ENCODE data around the gene MEF2C.
A peak's percentile ranks its signal among the peaks of the same experiment; 100 is the strongest.

The MEF2C gene

DNA sequence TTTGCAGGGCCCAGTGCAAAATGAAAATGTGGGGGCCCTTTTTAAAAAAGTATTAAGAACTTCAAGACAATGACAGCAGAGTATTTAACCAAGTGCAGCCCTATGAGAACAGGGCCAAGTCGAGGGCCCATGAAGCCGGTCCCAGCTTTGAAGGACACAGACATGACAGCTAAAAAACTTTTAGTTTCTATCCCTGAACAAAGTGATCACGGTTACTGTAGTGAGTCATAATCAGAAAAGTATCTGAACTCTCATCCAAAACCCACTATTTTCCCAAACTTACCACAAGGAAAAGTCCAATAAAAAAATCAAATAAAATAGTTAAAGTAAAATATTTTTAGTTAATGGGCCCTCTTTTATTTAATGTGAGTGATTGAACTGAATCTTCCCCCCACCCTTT, 126.0 kb downstream of the MEF2C start:
- no peak for DNase-seq (ENCODE audit: low spot score)

GRCh38 chr5:88748666-88749065, 134.3 kb downstream of the MEF2C start:
- DNase-seq (ENCODE audit: low spot score), result no peak

DNA sequence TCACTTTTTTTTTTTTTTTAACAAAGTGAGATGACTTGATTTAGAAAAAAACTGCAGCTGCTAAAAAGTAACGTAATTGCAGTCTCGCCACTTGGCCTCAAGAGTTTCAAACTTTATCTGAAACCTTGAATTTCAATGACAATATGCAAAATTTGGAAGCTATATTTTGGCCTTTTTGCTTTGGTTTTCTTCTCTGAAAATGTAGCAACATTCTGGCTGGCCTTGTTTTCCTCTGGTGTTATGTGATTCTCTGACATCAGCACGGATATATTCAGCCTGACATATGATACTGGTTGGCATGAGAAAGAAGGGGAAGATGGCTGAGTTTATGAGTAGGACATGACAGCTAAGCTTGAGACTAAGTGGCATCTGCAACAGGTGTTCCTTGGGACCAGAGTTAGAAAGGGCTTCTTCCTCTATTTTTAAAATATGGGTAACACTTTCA, 136.5 kb downstream of the MEF2C start:
- no peak for DNase-seq (ENCODE audit: low spot score)

DNA sequence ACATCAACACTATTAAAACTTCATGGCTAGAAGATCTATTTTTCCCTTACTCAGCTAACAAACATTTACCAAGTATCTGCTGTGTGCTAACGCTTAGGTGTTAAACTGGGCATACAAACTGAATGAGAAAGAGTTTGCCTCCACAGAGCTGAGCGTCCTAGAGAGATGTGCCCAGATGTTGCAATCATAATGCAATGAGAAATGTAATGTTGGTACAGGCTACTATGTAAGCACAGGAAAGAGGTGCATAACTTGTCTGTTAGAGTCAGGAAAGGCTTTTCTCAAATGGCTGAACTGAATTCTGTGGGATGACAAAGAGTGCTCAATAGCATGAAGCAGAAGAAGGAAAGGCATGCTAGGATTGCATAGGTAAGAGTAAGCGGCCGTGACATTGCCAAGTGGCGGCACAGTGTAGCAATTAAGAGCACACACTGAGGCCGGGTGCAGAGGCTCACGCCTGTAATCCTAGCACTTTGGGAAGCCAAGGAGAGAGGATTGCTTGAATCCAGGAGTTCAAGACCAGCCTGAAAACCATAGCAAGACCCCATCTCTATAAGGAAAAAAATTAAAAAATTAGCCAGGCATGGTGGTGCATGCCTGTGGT, 137.8 kb downstream of the MEF2C start:
- no peak for DNase-seq (ENCODE audit: low spot score)

- DNase-seq (ENCODE audit: low spot score), result peak; percentile 30
These were observed 139.7 kb downstream of the MEF2C start for GRCh38 chr5:88743231-88743834.

- DNase-seq (ENCODE audit: low spot score), result no peak
These were observed 141.0 kb downstream of the MEF2C start for GRCh38 chr5:88741964-88742363.

GRCh38 chr5:88740604-88741185, 142.3 kb downstream of the MEF2C start:
- DNase-seq (ENCODE audit: low spot score), result no peak

- no peak for DNase-seq (ENCODE audit: low spot score)
These were observed 146.5 kb downstream of the MEF2C start for GRCh38 chr5:88736494-88736893.

- no peak for DNase-seq (ENCODE audit: low spot score)
These were observed 148.0 kb downstream of the MEF2C start for GRCh38 chr5:88734983-88735382.

DNA sequence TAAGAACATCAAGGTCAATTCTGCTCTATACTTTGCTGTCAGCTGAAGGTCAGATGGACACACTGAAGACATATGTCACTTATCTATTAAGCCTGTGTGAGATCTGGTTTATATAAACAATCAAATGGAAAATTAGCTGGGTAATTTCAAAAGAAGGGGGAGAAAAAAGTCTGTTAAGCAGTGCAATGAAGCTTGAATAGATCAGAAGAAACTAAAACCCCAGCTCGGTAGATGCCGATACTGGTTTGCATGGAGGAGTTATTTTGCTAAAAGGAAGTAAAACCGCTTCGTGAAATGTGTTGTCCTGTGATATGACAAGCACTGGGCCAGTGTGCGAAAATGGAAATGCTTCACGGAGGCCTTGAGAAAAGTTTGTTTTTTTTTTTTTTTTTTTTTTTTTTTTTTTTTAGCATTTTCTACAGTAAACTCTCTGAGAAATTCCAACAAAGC, 148.8 kb downstream of the MEF2C start:
- no peak for DNase-seq (ENCODE audit: low spot score)

GRCh38 chr5:88732862-88733261, 150.1 kb downstream of the MEF2C start:
- no peak for DNase-seq (ENCODE audit: low spot score)

GRCh38 chr5:88732181-88732633, 150.8 kb downstream of the MEF2C start:
- DNase-seq (ENCODE audit: low spot score), result no peak

DNA sequence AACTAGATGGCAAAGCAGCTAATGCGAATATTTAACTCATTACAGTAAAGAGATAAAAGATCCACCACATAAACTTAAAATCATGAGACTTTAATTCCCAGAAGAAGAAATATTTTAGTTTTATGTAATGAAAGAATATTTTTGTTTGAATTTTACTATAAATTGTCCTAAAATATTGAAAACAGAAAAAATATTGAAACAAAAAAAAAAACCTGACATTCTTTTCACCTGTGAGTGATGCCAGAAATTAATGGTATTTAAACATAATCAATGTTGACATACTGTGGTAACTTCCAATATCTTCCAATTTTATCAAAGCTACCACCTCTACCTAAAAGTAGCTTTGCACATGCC, 153.2 kb downstream of the MEF2C start:
- no peak for DNase-seq (ENCODE audit: low spot score)

- DNase-seq (ENCODE audit: low spot score), result peak; percentile 25
These were observed 153.7 kb downstream of the MEF2C start for GRCh38 chr5:88729084-88729828.

GRCh38 chr5:88727705-88728313, 155.2 kb downstream of the MEF2C start:
- no peak for DNase-seq (ENCODE audit: low spot score)

DNA sequence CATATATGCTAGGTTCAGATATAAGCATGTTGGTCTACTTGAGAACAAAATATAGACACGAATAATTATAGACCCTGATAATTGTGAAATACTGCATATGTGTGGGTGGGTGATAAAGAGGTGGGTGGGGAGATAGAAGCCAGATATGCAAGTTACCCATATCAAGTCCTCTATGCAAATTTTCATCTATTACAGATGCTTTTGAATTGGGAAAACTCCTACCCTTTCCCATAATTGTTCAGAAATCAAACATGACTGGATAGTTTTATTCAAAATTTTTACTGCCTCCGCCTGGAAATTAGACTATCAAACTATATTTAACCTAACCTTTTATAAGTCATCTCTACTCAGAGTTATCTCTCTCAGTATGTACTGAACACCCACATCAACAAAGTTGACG, 157.5 kb downstream of the MEF2C start:
- no peak for DNase-seq (ENCODE audit: low spot score)

DNA sequence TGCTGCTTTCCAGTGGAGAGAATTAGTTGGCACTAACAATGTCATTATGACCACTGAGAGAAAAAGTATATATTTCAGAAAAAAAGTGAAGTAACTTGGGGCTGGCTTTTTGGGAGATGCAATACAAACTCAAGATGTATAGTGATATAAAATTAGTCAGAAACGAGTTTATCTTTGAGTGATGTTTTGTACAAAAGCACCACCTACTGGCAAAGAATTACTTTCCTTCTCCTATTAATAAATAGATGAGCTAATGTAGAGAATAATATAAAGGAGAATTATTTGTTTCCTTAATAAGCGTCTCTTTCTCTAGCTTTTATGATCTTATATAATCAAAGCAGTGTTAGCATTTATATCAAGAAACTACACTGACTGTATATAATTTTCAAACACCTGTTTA, 158.8 kb downstream of the MEF2C start:
- no peak for DNase-seq (ENCODE audit: low spot score)

DNA sequence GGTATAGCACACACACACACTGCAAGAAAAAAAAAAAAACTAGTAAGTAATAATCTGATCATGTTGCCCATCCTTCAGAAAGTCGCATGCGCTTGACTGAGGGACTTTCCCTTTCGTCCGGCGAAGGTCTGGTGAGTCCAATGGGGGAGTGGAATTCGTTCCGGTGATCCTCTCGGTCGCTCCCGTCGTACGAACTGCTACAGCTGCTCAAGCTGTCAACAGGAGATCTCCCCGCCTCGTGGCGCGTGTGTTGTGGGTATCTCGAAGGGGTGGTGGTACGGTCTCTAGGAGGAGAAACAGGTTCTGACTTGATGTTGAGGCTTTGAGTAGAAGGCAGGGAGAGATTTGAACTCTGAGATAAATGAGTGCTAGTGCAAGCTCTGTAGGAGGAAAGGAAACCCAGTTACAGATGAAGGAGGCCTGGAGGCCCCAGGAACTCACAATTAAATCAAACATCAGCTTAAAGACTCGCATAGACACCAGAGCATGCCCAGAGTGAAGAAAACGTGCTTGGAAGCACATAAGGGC, 160.4 kb downstream of the MEF2C start:
- no peak for DNase-seq (ENCODE audit: low spot score)

DNA sequence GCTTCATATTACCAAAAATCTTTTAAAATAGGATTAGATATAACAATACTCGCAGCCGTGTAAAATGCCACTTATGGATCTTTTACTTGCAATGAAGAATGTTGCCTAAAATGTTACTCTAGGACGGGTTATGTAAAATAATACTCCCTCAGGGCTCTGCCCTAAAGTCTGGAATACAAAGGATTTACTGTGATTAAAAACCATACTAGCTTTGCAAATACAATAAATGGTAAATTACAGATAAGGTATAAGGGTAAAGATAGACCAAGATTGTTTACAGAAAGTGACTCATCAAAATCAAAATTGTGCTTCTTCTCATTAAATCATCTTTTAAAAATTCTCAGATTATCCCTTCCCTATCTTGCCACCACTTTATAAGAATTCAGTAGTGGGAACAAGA, 163.6 kb downstream of the MEF2C start:
- DNase-seq (ENCODE audit: low spot score), result no peak

DNA sequence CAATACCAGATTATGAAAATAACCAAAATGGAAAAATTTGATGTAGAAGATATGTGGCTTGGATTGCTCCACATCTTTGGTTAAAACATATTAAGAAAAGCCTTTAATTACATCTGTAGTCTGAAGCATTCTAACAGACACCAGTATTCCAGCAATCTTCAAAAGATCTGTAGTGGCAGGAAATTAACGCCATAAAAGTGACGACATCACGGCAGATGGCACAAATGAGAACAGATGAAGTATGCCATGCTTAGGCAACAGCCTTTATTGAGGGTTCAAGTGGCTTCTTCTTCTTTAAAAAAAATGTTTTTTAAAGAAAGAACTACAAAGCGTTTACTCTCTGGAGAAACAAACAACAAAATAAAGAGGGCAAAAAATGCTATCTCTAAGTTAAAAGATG, 164.2 kb downstream of the MEF2C start:
- no peak for DNase-seq (ENCODE audit: low spot score)

- DNase-seq (ENCODE audit: low spot score), result no peak
These were observed 166.9 kb downstream of the MEF2C start for GRCh38 chr5:88716101-88716500.

DNA sequence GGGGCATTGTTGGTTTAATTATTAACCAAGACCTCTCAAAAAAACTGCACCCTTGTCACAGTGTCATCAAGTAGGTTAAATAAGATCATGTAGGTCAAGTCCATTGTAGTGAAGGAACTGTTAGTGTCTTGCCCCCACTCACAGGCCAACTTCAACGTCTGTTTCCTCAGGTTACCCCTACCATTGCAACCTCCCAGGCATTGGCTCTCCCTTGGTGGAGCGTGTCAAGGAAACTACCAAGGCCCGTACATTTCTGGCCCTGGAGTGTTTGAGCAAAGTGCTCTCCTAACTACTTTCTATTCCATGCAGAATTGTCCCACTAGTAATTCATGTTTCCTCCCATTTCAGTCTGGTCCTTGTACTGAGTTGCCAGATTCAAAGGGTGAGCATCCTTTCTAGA, 167.5 kb downstream of the MEF2C start:
- no peak for DNase-seq (ENCODE audit: low spot score)
